SH-SY5Y (cell line): ENCODE data around the gene CARD19.

ENCODE experiments used
- GATA2 ChIP-seq: IDR thresholded peaks from 2 replicates; pipeline ENCODE4 v1.6.1; 2011; ENCODE audit warnings: mild to moderate bottlenecking, low read depth, low read length
- GATA3 ChIP-seq: IDR thresholded peaks from 2 replicates; pipeline ENCODE4 v1.6.1; 2011; ENCODE audit warnings: low read depth, mild to moderate bottlenecking, low read length, moderate library complexity

CARD19 gene

DNA sequence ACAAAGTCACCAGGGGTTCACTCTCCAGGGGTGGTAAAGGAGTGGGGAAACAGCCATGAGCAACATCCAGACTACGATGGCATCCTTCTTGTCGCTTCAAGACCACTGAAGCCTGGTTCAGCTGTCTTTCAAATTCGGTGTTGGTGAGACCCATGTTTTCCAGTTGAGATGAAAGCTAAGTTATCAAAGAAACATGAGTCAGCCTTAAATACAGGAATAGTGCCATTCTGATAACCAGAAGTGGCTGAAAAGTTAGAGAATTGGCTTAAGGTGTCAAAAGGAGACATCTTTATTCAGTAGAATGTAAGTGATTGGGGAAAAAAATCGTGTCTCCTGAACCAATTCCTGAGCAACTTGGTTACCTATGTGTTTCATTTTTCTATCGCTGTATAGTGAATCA lies 7.0 kb upstream of the CARD19 start:
- no peak for TF ChIP-seq GATA3
- TF ChIP-seq GATA2, result no peak

DNA sequence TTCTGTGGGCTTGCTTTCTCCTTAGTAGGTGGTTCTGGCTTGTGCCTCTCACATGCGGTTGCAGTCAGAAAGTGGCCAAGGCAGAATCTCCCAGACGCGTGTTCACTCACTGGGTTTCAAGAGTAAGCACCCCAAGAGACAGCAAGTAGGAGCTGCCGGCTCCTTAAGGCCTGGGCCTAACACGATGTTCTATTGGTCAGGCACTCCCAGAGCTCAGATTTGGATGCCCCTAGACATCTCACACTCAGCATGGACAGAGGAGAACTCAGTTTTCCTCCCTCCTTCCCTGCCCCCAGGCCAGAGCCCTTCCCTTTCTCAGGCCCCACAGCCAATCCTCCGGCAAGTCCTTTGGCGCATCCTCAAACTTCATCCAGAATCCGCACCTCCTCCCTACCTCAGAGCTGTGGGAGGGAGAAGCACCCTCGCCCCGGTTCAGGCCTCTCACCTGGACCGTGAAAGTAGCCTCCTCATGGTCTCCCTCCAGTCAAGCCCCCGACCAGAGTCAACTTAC lies 6.5 kb upstream of the CARD19 start:
- no peak for TF ChIP-seq GATA3
- TF ChIP-seq GATA2, result no peak

- TF ChIP-seq GATA3, result no peak
- TF ChIP-seq GATA2, result no peak
Observed at GRCh38 chr9:93090091-93090655, 5.8 kb upstream of the CARD19 start.

GRCh38 chr9:93091056-93091452 lies 5.0 kb upstream of the CARD19 start:
- TF ChIP-seq GATA3, result no peak
- TF ChIP-seq GATA2, result no peak

DNA sequence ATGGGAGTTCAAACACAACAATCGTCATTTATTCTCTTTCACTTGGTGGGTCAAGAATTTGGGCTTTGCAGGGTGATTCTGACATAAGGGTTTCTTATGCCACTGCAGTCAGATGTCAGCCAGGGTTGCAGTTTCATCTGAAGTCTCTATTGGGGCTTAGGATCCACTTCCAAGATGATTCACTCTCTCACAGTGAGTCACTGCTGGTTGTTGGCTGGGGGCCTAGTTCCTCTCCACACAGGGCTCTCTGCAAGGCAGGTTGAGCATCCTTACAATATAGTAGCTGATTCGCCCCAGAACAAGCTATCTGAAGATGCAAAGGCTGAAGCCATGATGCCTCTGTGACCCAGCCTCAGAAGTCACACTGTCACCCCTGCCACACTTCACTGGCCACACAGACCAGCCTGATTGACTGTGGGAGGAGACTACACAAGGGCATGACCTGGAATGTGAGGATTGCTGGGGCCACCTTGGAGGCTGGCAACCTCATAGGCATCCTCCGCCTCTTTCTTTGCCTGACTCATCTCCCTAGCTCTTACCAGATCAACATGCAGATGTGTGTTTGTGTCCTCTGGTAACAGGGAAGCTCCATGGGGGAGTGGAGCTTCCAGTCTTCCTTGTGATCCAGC lies 4.5 kb upstream of the CARD19 start:
- TF ChIP-seq GATA3 (no peak), GATA2 (no peak)

DNA sequence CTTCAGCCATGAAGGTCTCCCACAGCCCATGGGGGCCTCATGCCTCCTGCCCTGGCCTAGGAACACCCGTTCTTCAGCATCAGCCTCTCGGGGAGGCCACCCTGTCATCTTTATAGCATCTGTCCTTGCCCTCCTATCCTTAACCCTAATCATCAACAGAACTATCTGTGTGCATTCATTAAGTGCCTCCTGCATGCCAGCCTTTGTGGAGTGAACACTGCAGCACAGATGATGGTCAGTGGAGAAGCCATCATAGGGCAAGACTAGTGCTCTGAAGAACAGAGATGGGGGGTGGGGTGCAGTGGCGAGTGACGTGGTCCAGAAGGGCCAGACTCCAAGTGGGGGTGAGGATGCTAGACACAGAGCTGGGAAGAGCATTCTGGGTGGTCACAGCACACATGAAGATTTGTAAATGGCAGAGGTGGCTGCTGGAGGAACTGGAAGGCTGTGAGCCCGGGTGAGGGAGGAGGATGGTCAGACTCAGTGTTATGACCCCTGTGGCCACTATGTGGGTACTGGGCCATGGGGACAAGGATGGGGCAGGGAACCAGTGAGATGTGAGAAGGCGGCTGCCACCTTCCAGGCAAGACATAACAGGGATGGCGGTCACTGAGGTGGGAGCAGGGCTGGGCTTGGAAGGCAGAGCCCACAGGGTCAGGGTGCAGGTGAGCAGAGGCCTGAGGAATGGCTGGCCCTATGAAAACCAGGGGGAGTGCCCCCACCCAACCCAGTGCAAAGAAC lies 3.6 kb upstream of the CARD19 start:
- TF ChIP-seq GATA2 (no peak), GATA3 (no peak)

DNA sequence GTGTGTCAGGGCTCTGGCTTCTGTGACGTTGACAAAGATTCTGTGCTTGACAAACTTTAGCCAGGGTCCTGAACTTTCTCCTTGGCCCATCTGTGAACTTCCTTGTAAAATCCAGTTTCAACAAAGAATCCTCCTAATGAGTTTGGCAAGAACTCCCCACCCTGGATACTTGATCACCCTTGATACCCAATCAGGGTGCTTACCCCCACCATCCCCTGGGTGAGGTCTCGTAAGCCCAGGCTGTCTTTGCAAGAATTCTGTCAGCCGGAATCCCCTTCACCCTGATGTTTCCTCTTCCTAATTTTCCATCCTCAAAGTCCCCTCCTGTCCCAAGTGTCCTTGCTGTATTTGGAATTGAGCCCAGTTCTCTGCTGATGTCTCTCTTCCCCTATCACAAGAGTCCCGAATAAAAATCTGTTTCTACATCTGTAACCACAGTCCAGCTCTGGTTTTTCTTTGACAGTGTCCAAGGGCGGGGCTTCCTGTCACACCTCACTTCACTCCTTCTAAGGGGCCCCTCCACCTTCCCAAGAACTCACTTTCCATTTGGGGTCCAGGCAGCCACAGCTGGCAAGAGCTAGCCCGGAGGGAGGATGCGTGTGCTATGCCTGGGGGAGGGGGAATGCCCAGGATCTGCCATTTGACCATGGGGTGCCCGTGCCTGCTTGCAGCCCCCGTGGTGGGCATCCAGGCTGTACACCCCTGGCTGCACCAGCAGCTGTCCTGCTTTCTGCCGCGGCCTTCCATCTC lies 2.7 kb upstream of the CARD19 start:
- TF ChIP-seq GATA2 (no peak), GATA3 (no peak)

GRCh38 chr9:93093877-93094657 lies 1.9 kb upstream of the CARD19 start:
- TF ChIP-seq GATA3, result no peak
- no peak for TF ChIP-seq GATA2

GRCh38 chr9:93094658-93095204 lies 1.3 kb upstream of the CARD19 start:
- TF ChIP-seq GATA3, result no peak
- TF ChIP-seq GATA2, result no peak

DNA sequence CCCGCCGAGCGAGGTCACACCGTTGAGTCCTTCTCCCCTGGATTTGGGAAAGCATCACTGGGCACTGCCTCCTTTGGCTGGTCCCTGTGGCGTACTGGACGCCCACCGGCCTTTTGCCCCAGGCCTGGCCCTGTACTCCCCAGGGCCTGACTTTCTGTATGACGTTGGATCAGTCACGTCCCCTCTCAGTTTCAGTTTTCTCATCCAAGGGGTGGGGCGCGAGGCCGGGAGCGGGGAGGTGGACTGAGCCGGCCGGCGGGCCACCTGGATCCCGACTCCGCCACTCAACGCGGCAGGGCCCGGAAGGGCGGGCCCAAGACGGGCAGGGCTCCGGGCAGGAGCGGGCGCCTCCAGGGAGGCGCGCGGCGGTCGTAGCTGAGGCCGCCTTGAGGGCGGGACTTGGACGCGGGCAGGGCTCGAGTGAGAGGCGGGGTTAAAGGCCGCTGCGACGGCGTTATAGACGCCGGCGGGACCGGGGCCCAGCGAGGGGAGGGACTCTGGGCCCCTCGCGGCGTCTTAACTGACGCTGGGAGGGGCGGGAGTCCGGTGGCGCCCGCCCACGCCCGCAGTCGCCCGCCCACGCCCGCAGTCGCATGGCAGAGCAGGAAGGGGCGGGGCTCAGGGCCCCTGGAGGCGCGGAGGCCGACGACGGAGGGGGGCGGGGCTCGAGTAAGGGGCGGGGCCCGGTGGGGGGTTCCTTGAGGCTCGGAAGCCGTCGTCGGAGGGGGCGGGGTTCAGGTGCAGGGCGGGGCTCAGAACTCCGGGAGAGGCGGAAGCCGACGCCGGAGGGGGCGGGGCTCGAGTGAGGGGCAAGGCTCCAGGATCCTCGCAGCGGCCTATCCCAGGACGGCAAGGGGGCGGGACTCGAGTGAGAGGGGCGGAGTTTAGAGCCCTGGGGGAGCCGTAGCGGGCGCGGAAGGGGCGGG lies 549 bp upstream of the CARD19 start:
- no peak for TF ChIP-seq GATA3
- no peak for TF ChIP-seq GATA2

DNA sequence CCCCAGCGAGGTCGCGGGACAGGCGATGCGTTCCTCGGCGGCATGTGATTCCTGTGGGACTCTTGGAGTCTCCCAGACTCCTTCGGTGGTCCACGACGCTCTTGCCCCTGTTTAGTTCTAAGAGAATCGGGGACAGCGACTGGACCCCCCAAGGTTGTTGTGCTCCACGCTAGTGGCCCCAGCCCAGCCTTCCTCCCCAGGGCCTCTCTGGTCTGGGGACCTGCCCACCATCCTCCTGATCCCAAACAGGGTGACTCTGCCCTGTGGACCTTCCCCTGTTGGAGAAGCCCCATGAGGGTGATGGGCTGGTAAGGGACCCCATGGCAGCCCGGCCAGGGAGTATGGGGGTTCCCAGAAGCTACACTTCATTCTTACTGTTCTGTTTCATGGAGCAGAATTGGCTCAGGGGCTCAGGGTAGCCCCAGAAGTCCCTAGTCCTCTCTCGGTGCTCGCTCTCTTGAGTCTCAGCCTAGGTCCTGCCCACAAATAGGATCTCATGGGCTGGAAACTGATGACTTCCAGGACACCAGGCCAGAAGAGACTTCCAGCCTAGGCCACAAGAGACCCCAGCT lies 880 bp downstream of the CARD19 start:
- TF ChIP-seq GATA3 (no peak), GATA2 (no peak)

DNA sequence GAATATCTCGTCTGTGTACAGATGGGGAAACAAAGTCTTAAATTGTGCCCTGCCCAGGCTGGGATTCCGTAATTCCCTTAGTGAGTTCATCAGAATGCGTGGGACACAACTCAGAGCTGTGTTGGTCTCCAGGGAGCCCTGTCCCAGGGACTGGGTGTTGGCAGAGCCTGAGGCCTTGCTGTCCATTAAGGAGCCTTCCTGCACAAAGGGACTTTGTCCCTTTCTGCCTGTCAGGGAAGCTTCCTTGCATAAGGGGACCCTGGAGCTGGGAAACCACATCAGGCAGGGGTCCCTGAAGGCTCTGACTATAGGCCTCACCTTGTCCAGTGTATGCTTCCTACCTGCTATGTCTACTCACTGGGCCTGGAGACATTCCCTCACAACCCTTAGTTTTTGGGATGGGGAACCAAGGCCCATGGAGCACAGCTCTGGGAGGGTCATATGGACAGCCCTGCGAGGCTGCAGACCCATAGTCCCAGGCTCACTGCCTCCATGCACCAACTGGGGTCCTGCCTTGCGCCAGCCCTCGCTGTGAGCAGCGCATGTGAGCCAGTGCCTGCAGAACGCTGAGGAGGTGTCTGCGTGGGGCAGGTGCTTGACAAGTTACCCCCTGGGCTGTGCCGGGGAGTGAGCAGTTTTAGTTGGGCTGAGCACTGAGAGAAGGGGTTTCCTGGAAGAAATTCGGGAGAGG lies 1.6 kb downstream of the CARD19 start:
- no peak for TF ChIP-seq GATA2
